ENCODE measurements around the gene PADI4. TPM values are rescaled to one million over a fixed set of nuclear protein-coding genes. Genes with fewer than 3 reads are reported as not detected.

The PADI4 gene
- total and polyA plus RNA-seq, 4 experiments from 2014 or later: 0.08 to 0.14 TPM; not detected in 2

GRCh38 chr1:17351598-17352324, 43.8 kb downstream of the PADI4 start:
- H3K4me1 Mint-ChIP-seq: peaks cover 0 to 2% (median 0%) of the 10 kb centered on the region in 4 donors
- Histone ChIP-seq H3K4me3 (ENCODE audit: low read length in 2 of 2) (no peak overlapping the region), H3K9me3 (ENCODE audit: control insufficient read depth in 1 of 2, low read length in 2 of 2) (no peaks in the 10 kb centered on the region), H3K4me1 (ENCODE audit: insufficient read depth, low read length) (no peaks in the 10 kb centered on the region), H3K27ac (ENCODE audit: low read depth, low read length) (no peak overlapping the region), H3K27me3 (ENCODE audit: insufficient read depth, low read length) (no peaks in the 10 kb centered on the region), H3K36me3 (ENCODE audit: insufficient read depth, low read length) (no peaks in the 10 kb centered on the region)
- DNase-seq: no peak
- H3K4me3 Mint-ChIP-seq: no peak overlapping the region
- ChIA-PET POLR2A (ENCODE audit: partially characterized antibody) (no interaction called here), CTCF (ENCODE audit: partially characterized antibody) (no interaction called here)
- peaks cover 0 to under 1% (median 0%) of the 10 kb centered on the region in 8 donors for H3K9me3 Mint-ChIP-seq
- intact Hi-C loops (cut with micrococcal nuclease): no loop called here
- no peaks in the 10 kb centered on the region for H3K36me3 Mint-ChIP-seq
- H3K27me3 Mint-ChIP-seq: peaks cover 13 to 14% of the 10 kb centered on the region in 2 donors
- H3K27ac Mint-ChIP-seq: no peak overlapping the region

- Mint-ChIP-seq H3K4me3 (peak overlapping the region in 1 of 8 donors; percentile 23), H3K27me3 (peaks cover 13 to 14% of the 10 kb centered on the region in 2 donors), H3K36me3 (no peaks in the 10 kb centered on the region), H3K9me3 (no peaks in the 10 kb centered on the region), H3K27ac (no peak overlapping the region), H3K4me1 (peaks cover 0 to 2% (median 0%) of the 10 kb centered on the region in 4 donors)
- DNase-seq: no peak
- H3K9me3 ChIP-seq (ENCODE audit: control insufficient read depth in 1 of 2, low read length in 2 of 2): no peaks in the 10 kb centered on the region
- H3K27me3 ChIP-seq (ENCODE audit: insufficient read depth, low read length): no peaks in the 10 kb centered on the region
- H3K27ac ChIP-seq (ENCODE audit: low read depth, low read length): no peak overlapping the region
- ChIA-PET CTCF (ENCODE audit: partially characterized antibody) (no interaction called here), POLR2A (ENCODE audit: partially characterized antibody) (no interaction called here)
- H3K4me3 ChIP-seq (ENCODE audit: low read length in 2 of 2): no peak overlapping the region
- no peaks in the 10 kb centered on the region for H3K4me1 ChIP-seq (ENCODE audit: insufficient read depth, low read length)
- intact Hi-C loops (cut with micrococcal nuclease): no loop called here
- no peaks in the 10 kb centered on the region for H3K36me3 ChIP-seq (ENCODE audit: insufficient read depth, low read length)
These were observed 44.5 kb downstream of the PADI4 start for GRCh38 chr1:17352419-17352909.

- Histone ChIP-seq H3K27ac (ENCODE audit: low read depth, low read length) (no peak overlapping the region), H3K4me3 (ENCODE audit: low read length in 2 of 2) (no peak overlapping the region), H3K4me1 (ENCODE audit: insufficient read depth, low read length) (no peaks in the 10 kb centered on the region), H3K27me3 (ENCODE audit: insufficient read depth, low read length) (no peaks in the 10 kb centered on the region), H3K36me3 (ENCODE audit: insufficient read depth, low read length) (no peaks in the 10 kb centered on the region), H3K9me3 (ENCODE audit: control insufficient read depth in 1 of 2, low read length in 2 of 2) (no peaks in the 10 kb centered on the region)
- intact Hi-C loops (cut with micrococcal nuclease): no loop called here
- ChIA-PET CTCF (ENCODE audit: partially characterized antibody) (interaction anchor here (1.0 kb wide), 1 partner anchor 119 kb away, joined by 3 read pairs; no protein-coding TSS in a partner anchor), POLR2A (ENCODE audit: partially characterized antibody) (no interaction called here)
- no peaks in the 10 kb centered on the region for H3K36me3 Mint-ChIP-seq
- H3K4me1 Mint-ChIP-seq: no peaks in the 10 kb centered on the region
- no peak overlapping the region for H3K4me3 Mint-ChIP-seq
- no peak for DNase-seq
- no peaks in the 10 kb centered on the region for H3K9me3 Mint-ChIP-seq
- H3K27me3 Mint-ChIP-seq: peaks cover 9 to 13% of the 10 kb centered on the region in 2 donors
- no peak overlapping the region for H3K27ac Mint-ChIP-seq
These were observed 47.9 kb downstream of the PADI4 start for GRCh38 chr1:17355898-17356297.

- CTCF ChIA-PET (ENCODE audit: partially characterized antibody): interaction anchor here (1.0 kb wide), 1 partner anchor 118 kb away, joined by 3 read pairs; no protein-coding TSS in a partner anchor
- intact Hi-C loops (cut with micrococcal nuclease): no loop called here
- H3K4me3 ChIP-seq (ENCODE audit: low read length in 2 of 2): no peak overlapping the region
- no peaks in the 10 kb centered on the region for H3K27me3 ChIP-seq (ENCODE audit: insufficient read depth, low read length)
- POLR2A ChIA-PET (ENCODE audit: partially characterized antibody): no interaction called here
- Mint-ChIP-seq H3K9me3 (no peaks in the 10 kb centered on the region), H3K27ac (no peak overlapping the region), H3K4me1 (no peaks in the 10 kb centered on the region), H3K36me3 (no peaks in the 10 kb centered on the region), H3K27me3 (peaks cover 8 to 13% of the 10 kb centered on the region in 2 donors), H3K4me3 (no peak overlapping the region)
- no peak overlapping the region for H3K27ac ChIP-seq (ENCODE audit: low read depth, low read length)
- no peaks in the 10 kb centered on the region for H3K9me3 ChIP-seq (ENCODE audit: control insufficient read depth in 1 of 2, low read length in 2 of 2)
- no peaks in the 10 kb centered on the region for H3K4me1 ChIP-seq (ENCODE audit: insufficient read depth, low read length)
- H3K36me3 ChIP-seq (ENCODE audit: insufficient read depth, low read length): no peaks in the 10 kb centered on the region
- no peak for DNase-seq
These were observed 48.5 kb downstream of the PADI4 start for GRCh38 chr1:17356387-17357026.

GRCh38 chr1:17358557-17358956, 50.6 kb downstream of the PADI4 start:
- Mint-ChIP-seq H3K4me1 (no peaks in the 10 kb centered on the region), H3K27me3 (peaks cover 4 to 5% of the 10 kb centered on the region in 2 donors), H3K36me3 (no peaks in the 10 kb centered on the region), H3K4me3 (no peak overlapping the region), H3K27ac (no peak overlapping the region), H3K9me3 (no peaks in the 10 kb centered on the region)
- no peaks in the 10 kb centered on the region for H3K4me1 ChIP-seq (ENCODE audit: insufficient read depth, low read length)
- no peaks in the 10 kb centered on the region for H3K9me3 ChIP-seq (ENCODE audit: control insufficient read depth in 1 of 2, low read length in 2 of 2)
- no peak overlapping the region for H3K4me3 ChIP-seq (ENCODE audit: low read length in 2 of 2)
- no peak for DNase-seq
- CTCF ChIA-PET (ENCODE audit: partially characterized antibody): no interaction called here
- no peaks in the 10 kb centered on the region for H3K27me3 ChIP-seq (ENCODE audit: insufficient read depth, low read length)
- no peak overlapping the region for H3K27ac ChIP-seq (ENCODE audit: low read depth, low read length)
- intact Hi-C loops (cut with micrococcal nuclease): no loop called here
- POLR2A ChIA-PET (ENCODE audit: partially characterized antibody): no interaction called here
- no peaks in the 10 kb centered on the region for H3K36me3 ChIP-seq (ENCODE audit: insufficient read depth, low read length)

GRCh38 chr1:17359031-17359430, 51.0 kb downstream of the PADI4 start:
- no peaks in the 10 kb centered on the region for H3K9me3 ChIP-seq (ENCODE audit: control insufficient read depth in 1 of 2, low read length in 2 of 2)
- H3K27ac ChIP-seq (ENCODE audit: low read depth, low read length): no peak overlapping the region
- no peaks in the 10 kb centered on the region for H3K27me3 ChIP-seq (ENCODE audit: insufficient read depth, low read length)
- H3K27ac Mint-ChIP-seq: no peak overlapping the region
- no peak overlapping the region for H3K4me3 ChIP-seq (ENCODE audit: low read length in 2 of 2)
- H3K4me1 ChIP-seq (ENCODE audit: insufficient read depth, low read length): no peaks in the 10 kb centered on the region
- no peaks in the 10 kb centered on the region for H3K36me3 Mint-ChIP-seq
- no peak overlapping the region for H3K4me3 Mint-ChIP-seq
- peaks cover 8 to 9% of the 10 kb centered on the region in 2 donors for H3K27me3 Mint-ChIP-seq
- H3K9me3 Mint-ChIP-seq: no peaks in the 10 kb centered on the region
- no peak for DNase-seq
- POLR2A ChIA-PET (ENCODE audit: partially characterized antibody): no interaction called here
- H3K36me3 ChIP-seq (ENCODE audit: insufficient read depth, low read length): no peaks in the 10 kb centered on the region
- CTCF ChIA-PET (ENCODE audit: partially characterized antibody): no interaction called here
- H3K4me1 Mint-ChIP-seq: no peaks in the 10 kb centered on the region
- intact Hi-C loops (cut with micrococcal nuclease): no loop called here

- no peak overlapping the region for H3K27ac Mint-ChIP-seq
- POLR2A ChIA-PET (ENCODE audit: partially characterized antibody): no interaction called here
- no peaks in the 10 kb centered on the region for H3K36me3 Mint-ChIP-seq
- no peak overlapping the region for H3K4me3 Mint-ChIP-seq
- intact Hi-C loops (cut with micrococcal nuclease): no loop called here
- H3K9me3 Mint-ChIP-seq: no peaks in the 10 kb centered on the region
- H3K9me3 ChIP-seq (ENCODE audit: control insufficient read depth in 1 of 2, low read length in 2 of 2): no peaks in the 10 kb centered on the region
- no peaks in the 10 kb centered on the region for H3K4me1 Mint-ChIP-seq
- CTCF ChIA-PET (ENCODE audit: partially characterized antibody): no interaction called here
- H3K27me3 ChIP-seq (ENCODE audit: insufficient read depth, low read length): no peaks in the 10 kb centered on the region
- DNase-seq: no peak
- H3K27me3 Mint-ChIP-seq: peaks cover 8 to 9% of the 10 kb centered on the region in 2 donors
- H3K4me1 ChIP-seq (ENCODE audit: insufficient read depth, low read length): no peaks in the 10 kb centered on the region
- H3K36me3 ChIP-seq (ENCODE audit: insufficient read depth, low read length): no peaks in the 10 kb centered on the region
- H3K4me3 ChIP-seq (ENCODE audit: low read length in 2 of 2): no peak overlapping the region
- H3K27ac ChIP-seq (ENCODE audit: low read depth, low read length): no peak overlapping the region
These were observed 51.8 kb downstream of the PADI4 start for GRCh38 chr1:17359808-17360207.
